ENCODE data around the gene GADD45B. TPM values are rescaled to one million over a fixed set of nuclear protein-coding genes. Genes with fewer than 3 reads are reported as not detected.

The GADD45B gene
- total and polyA plus RNA-seq, 2 donors (not counting 3 experiments of a cell fraction or from before 2014, with no cell fraction given) = 61.3 to 267 TPM

- no TSS peak for BruUV-seq (replicated peaks)
- no peak overlapping the region for H3K4me3 ChIP-seq (replicated peaks in 1 of 3; ENCODE audit: insufficient read depth in 1 of 3, low read depth in 1 of 3, low read length in 3 of 3)
- no peak overlapping the region for H2AFZ ChIP-seq (ENCODE audit: low read depth, low read length)
- intact Hi-C loops (cut with micrococcal nuclease) (no loop called here), dilution Hi-C loops (cut with MboI; ENCODE audit: extremely low pct_ligation_motif_present, low sequenced_read_pairs) (no loop called here)
- no peaks in the 10 kb centered on the region for H3K9me3 ChIP-seq (replicated peaks; ENCODE audit: control insufficient read depth, insufficient read depth, low read length)
- H3K36me3 ChIP-seq (ENCODE audit: control insufficient read depth in 2 of 2, extremely low read depth in 1 of 2, insufficient read depth in 2 of 2, low read length in 2 of 2) = peaks cover 0 to 3% of the 10 kb centered on the region in 2 experiments
- H3K4me1 ChIP-seq (ENCODE audit: control insufficient read depth, extremely low read depth, insufficient read depth, low read length) = peaks cover 7% of the 10 kb centered on the region
- ChIA-PET CTCF (no interaction called here), POLR2A (no interaction called here)
- no peaks in the 10 kb centered on the region for H3K27me3 ChIP-seq (ENCODE audit: control insufficient read depth in 2 of 2, insufficient read depth in 2 of 2, low read length in 2 of 2)
- no peaks in the 10 kb centered on the region for H3K9me1 ChIP-seq (replicated peaks; ENCODE audit: control insufficient read depth, extremely low read depth, insufficient read depth, low read length)
- no peak for DNase-seq (ENCODE audit: low read depth, low spot score)
- FAIRE-seq = no peak
- H3K4me2 ChIP-seq (ENCODE audit: insufficient read depth, low read length) = no peak overlapping the region
- H4K20me1 ChIP-seq (replicated peaks; ENCODE audit: control insufficient read depth, extremely low read depth, insufficient read depth, low read length) = no peaks in the 10 kb centered on the region
- H3K79me2 ChIP-seq (ENCODE audit: control insufficient read depth, insufficient read depth, low read length) = peaks cover 95% of the 10 kb centered on the region
- H3K9ac ChIP-seq (replicated peaks; ENCODE audit: extremely low read depth, insufficient read depth, low read length) = no peak overlapping the region
- H3K27ac ChIP-seq (ENCODE audit: insufficient read depth, low read depth, low read length) = no peak overlapping the region
- TF ChIP-seq, protein P1, sequence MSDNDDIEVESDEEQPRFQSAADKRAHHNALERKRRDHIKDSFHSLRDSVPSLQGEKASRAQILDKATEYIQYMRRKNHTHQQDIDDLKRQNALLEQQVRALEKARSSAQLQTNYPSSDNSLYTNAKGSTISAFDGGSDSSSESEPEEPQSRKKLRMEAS (IDR thresholded peaks at IDR 0.05; ENCODE audit: insufficient read depth, insufficient read length) = no peak
- no peak for TF ChIP-seq MYC (IDR thresholded peaks at IDR 0.05; ENCODE audit: low read depth, low read length)
- TF ChIP-seq POLR2A (IDR thresholded peaks at IDR 0.05; ENCODE audit: low read depth, low read length) = no peak
These were observed 24.2 kb upstream of the GADD45B start for GRCh38 chr19:2451741-2452140.

DNA sequence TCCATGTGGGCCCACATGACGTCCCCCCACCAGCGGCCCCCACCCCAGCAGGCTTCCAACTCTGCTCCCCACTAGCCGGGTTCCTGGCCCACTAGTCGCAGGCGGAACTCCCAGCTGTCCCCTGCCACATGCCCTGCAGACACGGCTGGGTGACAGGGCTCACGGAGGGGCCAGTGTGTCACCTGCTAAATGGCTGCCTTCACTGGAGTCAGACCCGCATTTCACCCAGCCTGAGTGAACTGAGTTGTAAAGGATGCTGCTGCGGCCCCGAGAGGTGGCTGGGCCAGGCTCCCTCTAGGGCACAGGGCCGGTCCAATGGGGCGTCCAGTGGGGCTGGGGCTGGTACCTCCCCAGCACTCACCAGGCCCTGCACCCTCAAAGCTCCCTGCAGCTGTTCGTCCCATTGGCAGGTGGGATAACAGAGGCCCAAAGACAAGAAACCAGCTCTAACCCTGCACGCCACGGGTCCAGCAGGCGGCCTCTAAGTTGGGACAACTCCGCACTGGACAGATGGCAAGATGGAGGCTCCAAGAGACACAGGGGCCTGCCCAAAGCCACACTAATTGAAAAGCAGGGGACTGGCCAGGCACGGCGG is 22.4 kb upstream of the GADD45B start:
- dilution Hi-C loops (cut with MboI; ENCODE audit: extremely low pct_ligation_motif_present, low sequenced_read_pairs) (no loop called here), intact Hi-C loops (cut with micrococcal nuclease) (no loop called here)
- H3K9me3 ChIP-seq (replicated peaks; ENCODE audit: control insufficient read depth, insufficient read depth, low read length) = no peaks in the 10 kb centered on the region
- TF ChIP-seq GATA2 (IDR thresholded peaks at IDR 0.05; ENCODE audit: insufficient read depth, insufficient read length, low read depth, low read length) (no peak), POLR2AphosphoS5 (IDR thresholded peaks at IDR 0.05; ENCODE audit: insufficient read depth, low read depth, low read length) (no peak), JUN (IDR thresholded peaks at IDR 0.05; ENCODE audit: borderline replicate concordance, insufficient read depth, insufficient read length, low read depth) (no peak), POLR2A (IDR thresholded peaks at IDR 0.05; ENCODE audit: low read depth, low read length) (no peak)
- TF ChIP-seq, protein P1 (IDR thresholded peaks at IDR 0.05; ENCODE audit: insufficient read depth, insufficient read length) = no peak
- ChIA-PET CTCF (interaction anchor here (0.9 kb wide), 2 partner anchors 28 to 183 kb away, joined by 3 read pairs; no protein-coding TSS in a partner anchor), POLR2A (interaction anchor here (0.6 to 1.4 kb wide), 2 partner anchors 23 to 67 kb away, joined by 3 to 4 read pairs; partner anchors contain the start of gene GADD45B)
- no peaks in the 10 kb centered on the region for H3K27me3 ChIP-seq (ENCODE audit: control insufficient read depth in 2 of 2, insufficient read depth in 2 of 2, low read length in 2 of 2)
- H3K27ac ChIP-seq (ENCODE audit: insufficient read depth, low read depth, low read length) = no peak overlapping the region
- peaks cover 82% of the 10 kb centered on the region for H3K79me2 ChIP-seq (ENCODE audit: control insufficient read depth, insufficient read depth, low read length)
- peaks cover 0 to 3% of the 10 kb centered on the region in 2 experiments for H3K36me3 ChIP-seq (ENCODE audit: control insufficient read depth in 2 of 2, extremely low read depth in 1 of 2, insufficient read depth in 2 of 2, low read length in 2 of 2)
- H3K9me1 ChIP-seq (replicated peaks; ENCODE audit: control insufficient read depth, extremely low read depth, insufficient read depth, low read length) = no peaks in the 10 kb centered on the region
- no peak overlapping the region for H3K4me3 ChIP-seq (replicated peaks in 1 of 3; ENCODE audit: insufficient read depth in 1 of 3, low read depth in 1 of 3, low read length in 3 of 3)
- BruUV-seq (replicated peaks) = no TSS peak
- H4K20me1 ChIP-seq (replicated peaks; ENCODE audit: control insufficient read depth, extremely low read depth, insufficient read depth, low read length) = no peaks in the 10 kb centered on the region
- no peak overlapping the region for H2AFZ ChIP-seq (ENCODE audit: low read depth, low read length)
- DNase-seq (ENCODE audit: low read depth, low spot score) = no peak
- FAIRE-seq = no peak
- no peak overlapping the region for H3K9ac ChIP-seq (replicated peaks; ENCODE audit: extremely low read depth, insufficient read depth, low read length)
- H3K4me1 ChIP-seq (ENCODE audit: control insufficient read depth, extremely low read depth, insufficient read depth, low read length) = peaks cover 13% of the 10 kb centered on the region
- H3K4me2 ChIP-seq (ENCODE audit: insufficient read depth, low read length) = no peak overlapping the region

All from endothelial cell of umbilical vein (primary cell).